ENCODE measurements around the gene TACC2. TPM values are rescaled to one million over a fixed set of nuclear protein-coding genes. Genes with fewer than 3 reads are reported as not detected.
A peak's percentile ranks its signal among the peaks of the same experiment; 100 is the strongest.

Gene TACC2
- total and polyA plus RNA-seq, 2 experiments from 2014 or later = 30.8 to 35.9 TPM

DNA sequence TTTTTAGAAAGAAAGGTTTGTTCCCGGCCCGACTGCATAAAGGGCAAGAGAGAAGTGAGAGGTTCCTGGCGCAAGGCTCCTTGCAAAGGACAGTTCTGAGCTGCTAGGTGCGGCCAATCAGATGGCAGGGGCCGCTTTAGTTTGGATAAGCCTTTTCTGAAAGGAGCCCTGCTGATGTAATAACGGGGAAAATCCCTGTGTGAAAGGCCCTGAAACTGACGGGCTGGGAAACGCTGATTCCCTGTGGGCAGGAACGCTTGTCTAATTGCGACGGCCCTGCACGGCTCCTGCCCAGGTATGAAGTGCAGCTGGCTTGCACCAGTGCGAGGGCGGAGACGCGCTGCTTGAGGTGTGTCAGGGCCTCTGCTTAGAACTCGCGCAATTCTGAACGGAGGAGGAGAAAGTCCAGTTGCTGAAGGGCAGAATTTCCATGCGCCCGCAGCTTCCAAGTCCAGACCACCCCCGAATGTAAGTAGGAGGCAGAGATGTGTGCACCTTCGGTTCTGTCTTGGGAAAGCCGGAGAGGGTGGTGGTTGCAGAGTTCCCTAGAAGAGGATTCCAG, 30.5 kb downstream of the TACC2 start:
- ATAC-seq (peak; percentile 86), DNase-seq (ENCODE audit: low spot score) (peak; percentile 55)
- peak overlapping the region; percentile 24; the same call in 1 of the 3 replicates for H3K4me3 Mint-ChIP-seq
- H3K27me3 Mint-ChIP-seq (ENCODE audit: insufficient read depth, low read depth, poor library complexity) = peaks cover 11% of the 10 kb centered on the region
- Histone ChIP-seq H3K4me3 (no peak overlapping the region), H3K4me1 (ENCODE audit: insufficient read depth) (peaks cover 20% of the 10 kb centered on the region), H4K20me1 (replicated peaks; ENCODE audit: insufficient read depth) (no peaks in the 10 kb centered on the region), H3F3A (replicated peaks; ENCODE audit: low read depth) (no peaks in the 10 kb centered on the region), H2AFZ (peak overlapping the region; percentile 99), H3K36me3 (ENCODE audit: insufficient read depth) (no peaks in the 10 kb centered on the region), H3K9me2 (ENCODE audit: insufficient read depth) (no peaks in the 10 kb centered on the region), H3K27ac (ENCODE audit: low read depth) (no peak overlapping the region), H3K4me2 (peak overlapping the region; percentile 45; the same call in 1 of the 2 replicates), H3K27me3 (ENCODE audit: insufficient read depth) (no peaks in the 10 kb centered on the region), H3K79me2 (replicated peaks; ENCODE audit: insufficient read depth) (no peaks in the 10 kb centered on the region)
- H3K4me1 Mint-ChIP-seq = peaks cover 21% of the 10 kb centered on the region
- peak overlapping the region; percentile 77; the same call in 1 of the 2 replicates for H3K27ac Mint-ChIP-seq
- H3K9me3 Mint-ChIP-seq = no peaks in the 10 kb centered on the region; the same call in 2 of the 3 replicates
- TF ChIP-seq ZNF114 (CRISPR knock-in tag; IDR thresholded peaks at IDR 0.05) = no peak
- no peak for TF ChIP-seq EZH2 (IDR thresholded peaks at IDR 0.05; ENCODE audit: low read depth, unreplicated experiment)
- TF ChIP-seq STAT1 (IDR thresholded peaks at IDR 0.05; ENCODE audit: unreplicated experiment) = no peak
- TF ChIP-seq, protein P1, sequence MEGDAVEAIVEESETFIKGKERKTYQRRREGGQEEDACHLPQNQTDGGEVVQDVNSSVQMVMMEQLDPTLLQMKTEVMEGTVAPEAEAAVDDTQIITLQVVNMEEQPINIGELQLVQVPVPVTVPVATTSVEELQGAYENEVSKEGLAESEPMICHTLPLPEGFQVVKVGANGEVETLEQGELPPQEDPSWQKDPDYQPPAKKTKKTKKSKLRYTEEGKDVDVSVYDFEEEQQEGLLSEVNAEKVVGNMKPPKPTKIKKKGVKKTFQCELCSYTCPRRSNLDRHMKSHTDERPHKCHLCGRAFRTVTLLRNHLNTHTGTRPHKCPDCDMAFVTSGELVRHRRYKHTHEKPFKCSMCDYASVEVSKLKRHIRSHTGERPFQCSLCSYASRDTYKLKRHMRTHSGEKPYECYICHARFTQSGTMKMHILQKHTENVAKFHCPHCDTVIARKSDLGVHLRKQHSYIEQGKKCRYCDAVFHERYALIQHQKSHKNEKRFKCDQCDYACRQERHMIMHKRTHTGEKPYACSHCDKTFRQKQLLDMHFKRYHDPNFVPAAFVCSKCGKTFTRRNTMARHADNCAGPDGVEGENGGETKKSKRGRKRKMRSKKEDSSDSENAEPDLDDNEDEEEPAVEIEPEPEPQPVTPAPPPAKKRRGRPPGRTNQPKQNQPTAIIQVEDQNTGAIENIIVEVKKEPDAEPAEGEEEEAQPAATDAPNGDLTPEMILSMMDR (conservative IDR thresholded peaks at IDR 0.05; ENCODE audit: low read depth in 2 of 2) = no peak
- TF ChIP-seq, protein P2, sequence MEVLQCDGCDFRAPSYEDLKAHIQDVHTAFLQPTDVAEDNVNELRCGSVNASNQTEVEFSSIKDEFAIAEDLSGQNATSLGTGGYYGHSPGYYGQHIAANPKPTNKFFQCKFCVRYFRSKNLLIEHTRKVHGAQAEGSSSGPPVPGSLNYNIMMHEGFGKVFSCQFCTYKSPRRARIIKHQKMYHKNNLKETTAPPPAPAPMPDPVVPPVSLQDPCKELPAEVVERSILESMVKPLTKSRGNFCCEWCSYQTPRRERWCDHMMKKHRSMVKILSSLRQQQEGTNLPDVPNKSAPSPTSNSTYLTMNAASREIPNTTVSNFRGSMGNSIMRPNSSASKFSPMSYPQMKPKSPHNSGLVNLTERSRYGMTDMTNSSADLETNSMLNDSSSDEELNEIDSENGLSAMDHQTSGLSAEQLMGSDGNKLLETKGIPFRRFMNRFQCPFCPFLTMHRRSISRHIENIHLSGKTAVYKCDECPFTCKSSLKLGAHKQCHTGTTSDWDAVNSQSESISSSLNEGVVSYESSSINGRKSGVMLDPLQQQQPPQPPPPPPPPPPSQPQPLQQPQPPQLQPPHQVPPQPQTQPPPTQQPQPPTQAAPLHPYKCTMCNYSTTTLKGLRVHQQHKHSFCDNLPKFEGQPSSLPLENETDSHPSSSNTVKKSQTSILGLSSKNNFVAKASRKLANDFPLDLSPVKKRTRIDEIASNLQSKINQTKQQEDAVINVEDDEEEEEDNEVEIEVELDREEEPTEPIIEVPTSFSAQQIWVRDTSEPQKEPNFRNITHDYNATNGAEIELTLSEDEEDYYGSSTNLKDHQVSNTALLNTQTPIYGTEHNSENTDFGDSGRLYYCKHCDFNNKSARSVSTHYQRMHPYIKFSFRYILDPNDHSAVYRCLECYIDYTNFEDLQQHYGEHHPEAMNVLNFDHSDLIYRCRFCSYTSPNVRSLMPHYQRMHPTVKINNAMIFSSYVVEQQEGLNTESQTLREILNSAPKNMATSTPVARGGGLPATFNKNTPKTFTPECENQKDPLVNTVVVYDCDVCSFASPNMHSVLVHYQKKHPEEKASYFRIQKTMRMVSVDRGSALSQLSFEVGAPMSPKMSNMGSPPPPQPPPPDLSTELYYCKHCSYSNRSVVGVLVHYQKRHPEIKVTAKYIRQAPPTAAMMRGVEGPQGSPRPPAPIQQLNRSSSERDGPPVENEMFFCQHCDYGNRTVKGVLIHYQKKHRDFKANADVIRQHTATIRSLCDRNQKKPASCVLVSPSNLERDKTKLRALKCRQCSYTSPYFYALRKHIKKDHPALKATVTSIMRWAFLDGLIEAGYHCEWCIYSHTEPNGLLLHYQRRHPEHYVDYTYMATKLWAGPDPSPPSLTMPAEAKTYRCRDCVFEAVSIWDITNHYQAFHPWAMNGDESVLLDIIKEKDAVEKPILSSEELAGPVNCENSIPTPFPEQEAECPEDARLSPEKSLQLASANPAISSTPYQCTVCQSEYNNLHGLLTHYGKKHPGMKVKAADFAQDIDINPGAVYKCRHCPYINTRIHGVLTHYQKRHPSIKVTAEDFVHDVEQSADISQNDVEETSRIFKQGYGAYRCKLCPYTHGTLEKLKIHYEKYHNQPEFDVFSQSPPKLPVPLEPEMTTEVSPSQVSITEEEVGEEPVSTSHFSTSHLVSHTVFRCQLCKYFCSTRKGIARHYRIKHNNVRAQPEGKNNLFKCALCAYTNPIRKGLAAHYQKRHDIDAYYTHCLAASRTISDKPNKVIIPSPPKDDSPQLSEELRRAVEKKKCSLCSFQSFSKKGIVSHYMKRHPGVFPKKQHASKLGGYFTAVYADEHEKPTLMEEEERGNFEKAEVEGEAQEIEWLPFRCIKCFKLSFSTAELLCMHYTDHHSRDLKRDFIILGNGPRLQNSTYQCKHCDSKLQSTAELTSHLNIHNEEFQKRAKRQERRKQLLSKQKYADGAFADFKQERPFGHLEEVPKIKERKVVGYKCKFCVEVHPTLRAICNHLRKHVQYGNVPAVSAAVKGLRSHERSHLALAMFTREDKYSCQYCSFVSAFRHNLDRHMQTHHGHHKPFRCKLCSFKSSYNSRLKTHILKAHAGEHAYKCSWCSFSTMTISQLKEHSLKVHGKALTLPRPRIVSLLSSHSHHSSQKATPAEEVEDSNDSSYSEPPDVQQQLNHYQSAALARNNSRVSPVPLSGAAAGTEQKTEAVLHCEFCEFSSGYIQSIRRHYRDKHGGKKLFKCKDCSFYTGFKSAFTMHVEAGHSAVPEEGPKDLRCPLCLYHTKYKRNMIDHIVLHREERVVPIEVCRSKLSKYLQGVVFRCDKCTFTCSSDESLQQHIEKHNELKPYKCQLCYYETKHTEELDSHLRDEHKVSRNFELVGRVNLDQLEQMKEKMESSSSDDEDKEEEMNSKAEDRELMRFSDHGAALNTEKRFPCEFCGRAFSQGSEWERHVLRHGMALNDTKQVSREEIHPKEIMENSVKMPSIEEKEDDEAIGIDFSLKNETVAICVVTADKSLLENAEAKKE (CRISPR knock-in tag; IDR thresholded peaks at IDR 0.05) = no peak
- TF ChIP-seq, protein P3, sequence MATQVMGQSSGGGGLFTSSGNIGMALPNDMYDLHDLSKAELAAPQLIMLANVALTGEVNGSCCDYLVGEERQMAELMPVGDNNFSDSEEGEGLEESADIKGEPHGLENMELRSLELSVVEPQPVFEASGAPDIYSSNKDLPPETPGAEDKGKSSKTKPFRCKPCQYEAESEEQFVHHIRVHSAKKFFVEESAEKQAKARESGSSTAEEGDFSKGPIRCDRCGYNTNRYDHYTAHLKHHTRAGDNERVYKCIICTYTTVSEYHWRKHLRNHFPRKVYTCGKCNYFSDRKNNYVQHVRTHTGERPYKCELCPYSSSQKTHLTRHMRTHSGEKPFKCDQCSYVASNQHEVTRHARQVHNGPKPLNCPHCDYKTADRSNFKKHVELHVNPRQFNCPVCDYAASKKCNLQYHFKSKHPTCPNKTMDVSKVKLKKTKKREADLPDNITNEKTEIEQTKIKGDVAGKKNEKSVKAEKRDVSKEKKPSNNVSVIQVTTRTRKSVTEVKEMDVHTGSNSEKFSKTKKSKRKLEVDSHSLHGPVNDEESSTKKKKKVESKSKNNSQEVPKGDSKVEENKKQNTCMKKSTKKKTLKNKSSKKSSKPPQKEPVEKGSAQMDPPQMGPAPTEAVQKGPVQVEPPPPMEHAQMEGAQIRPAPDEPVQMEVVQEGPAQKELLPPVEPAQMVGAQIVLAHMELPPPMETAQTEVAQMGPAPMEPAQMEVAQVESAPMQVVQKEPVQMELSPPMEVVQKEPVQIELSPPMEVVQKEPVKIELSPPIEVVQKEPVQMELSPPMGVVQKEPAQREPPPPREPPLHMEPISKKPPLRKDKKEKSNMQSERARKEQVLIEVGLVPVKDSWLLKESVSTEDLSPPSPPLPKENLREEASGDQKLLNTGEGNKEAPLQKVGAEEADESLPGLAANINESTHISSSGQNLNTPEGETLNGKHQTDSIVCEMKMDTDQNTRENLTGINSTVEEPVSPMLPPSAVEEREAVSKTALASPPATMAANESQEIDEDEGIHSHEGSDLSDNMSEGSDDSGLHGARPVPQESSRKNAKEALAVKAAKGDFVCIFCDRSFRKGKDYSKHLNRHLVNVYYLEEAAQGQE (IDR thresholded peaks at IDR 0.05; ENCODE audit: unreplicated experiment) = no peak
- no peak for TF ChIP-seq CREB1 (CRISPR knock-in tag; IDR thresholded peaks at IDR 0.05; ENCODE audit: low read depth)
- TF ChIP-seq EZH2phosphoT487 (IDR thresholded peaks at IDR 0.05; ENCODE audit: unreplicated experiment) = no peak
- TF ChIP-seq POLR2AphosphoS5 (IDR thresholded peaks at IDR 0.05; ENCODE audit: low read depth) = no peak
- TF ChIP-seq ZNF331 (CRISPR knock-in tag; IDR thresholded peaks at IDR 0.05; ENCODE audit: low read depth) = no peak
- no peak for TF ChIP-seq NANOG (IDR thresholded peaks at IDR 0.05; ENCODE audit: borderline replicate concordance)
- H3K36me3 Mint-ChIP-seq (ENCODE audit: low read depth) = no peaks in the 10 kb centered on the region
